ENCODE data around the gene SCAPER.

The SCAPER gene

DNA sequence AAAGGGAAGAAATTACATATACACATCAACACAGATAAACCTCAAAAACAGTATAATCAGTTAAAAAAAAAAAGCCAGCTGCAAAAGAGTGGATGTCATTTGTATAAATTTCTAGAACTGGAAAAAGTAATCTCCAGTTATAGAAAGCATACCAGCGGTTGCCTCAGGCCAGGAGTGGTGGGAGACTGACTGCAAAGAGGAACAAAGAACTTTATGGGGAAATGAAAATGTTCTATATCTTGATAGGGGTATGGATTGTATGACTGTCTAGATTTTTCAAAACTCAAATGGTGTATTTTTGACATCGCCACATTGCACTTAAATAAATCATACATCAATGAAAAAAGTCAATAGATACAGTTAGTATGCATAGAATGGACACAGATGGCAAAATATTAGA lies 241.6 kb downstream of the SCAPER start:
- DNase-seq, result no peak

GRCh38 chr15:76648732-76649444 lies 256.3 kb downstream of the SCAPER start:
- no peak for DNase-seq

- no peak for DNase-seq
These were observed 257.5 kb downstream of the SCAPER start for GRCh38 chr15:76647612-76648011.

GRCh38 chr15:76644646-76645045 lies 260.5 kb downstream of the SCAPER start:
- no peak for DNase-seq

- DNase-seq, result no peak
These were observed 262.5 kb downstream of the SCAPER start for GRCh38 chr15:76642671-76643070.

DNA sequence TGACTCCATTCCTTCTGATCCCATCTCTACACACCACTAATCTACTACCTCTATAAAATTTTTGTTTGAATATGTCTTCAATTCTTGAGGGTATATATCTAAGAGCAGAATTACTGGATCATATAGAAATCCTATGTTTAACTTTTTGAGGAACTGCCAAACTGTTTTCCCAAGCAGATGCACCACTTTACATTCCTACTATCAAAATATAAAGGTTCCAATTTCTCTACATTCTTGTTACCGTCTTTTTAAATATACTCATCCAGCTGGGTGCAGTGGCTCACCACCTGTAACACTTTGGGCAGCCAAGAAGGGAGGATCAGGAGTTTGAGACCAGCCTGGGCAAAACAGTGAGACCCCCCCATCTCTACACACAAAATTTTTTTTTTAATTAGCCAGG lies 268.0 kb downstream of the SCAPER start:
- no peak for DNase-seq

DNA sequence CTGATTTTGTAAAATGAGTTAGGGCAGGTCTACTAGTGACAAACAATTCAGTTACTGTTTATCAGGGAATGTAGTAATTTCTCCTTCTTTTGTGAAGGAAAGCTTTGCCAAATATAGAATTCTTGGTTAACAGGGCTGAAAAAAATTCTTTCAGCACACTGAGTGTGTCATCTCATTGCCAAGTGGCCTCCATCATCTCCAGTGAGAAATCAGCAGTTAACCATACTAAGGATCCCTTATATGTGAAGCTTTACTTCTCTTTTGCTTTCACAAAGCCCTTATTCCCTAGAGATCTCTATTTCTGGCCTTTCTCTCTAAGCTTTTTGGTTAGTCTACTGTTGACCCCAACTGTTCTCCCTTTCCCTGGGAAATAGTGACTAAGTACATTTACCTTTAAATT lies 269.1 kb downstream of the SCAPER start:
- no peak for DNase-seq

DNA sequence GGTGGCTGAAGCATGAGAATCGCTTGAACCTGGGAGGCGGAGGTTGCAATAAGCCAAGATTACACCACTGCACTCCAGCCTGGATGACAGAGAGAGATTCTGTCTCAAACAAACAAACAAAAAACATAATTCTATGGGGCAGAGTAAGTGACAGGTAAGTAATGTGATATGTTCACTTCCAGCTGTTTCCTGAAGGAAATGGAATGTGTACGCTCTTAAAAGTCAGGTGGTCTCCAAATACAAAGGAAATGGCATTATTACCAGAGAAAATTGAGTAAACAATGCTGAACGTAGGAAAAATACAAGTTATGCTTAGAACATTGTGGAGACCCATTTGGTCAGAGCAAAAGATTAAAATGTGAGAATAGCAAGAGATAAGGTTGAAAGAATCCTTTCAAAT lies 278.5 kb downstream of the SCAPER start:
- DNase-seq, result no peak

DNA sequence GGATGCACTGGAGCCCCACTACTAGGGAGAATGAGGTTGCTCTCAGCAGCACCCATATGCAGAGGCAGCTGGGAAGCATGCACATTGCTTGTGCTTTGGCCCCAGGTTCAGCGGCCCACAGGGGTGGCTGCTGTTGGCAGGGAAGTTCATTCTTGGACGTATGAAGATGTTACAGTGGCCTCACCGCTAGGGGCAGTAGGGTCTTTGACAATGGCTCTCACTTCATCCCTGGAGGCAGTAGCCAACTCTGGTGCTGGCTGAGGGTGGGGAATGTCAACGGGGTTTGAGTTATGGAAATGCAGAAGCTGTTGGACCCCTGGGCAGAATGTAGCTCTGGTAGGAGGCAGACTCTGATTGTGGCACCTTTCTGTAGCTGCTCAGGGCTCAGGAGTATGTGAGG lies 279.9 kb downstream of the SCAPER start:
- DNase-seq, result no peak

GRCh38 chr15:76614725-76615124 lies 290.4 kb downstream of the SCAPER start:
- DNase-seq, result no peak

- DNase-seq, result no peak
These were observed 316.1 kb downstream of the SCAPER start for GRCh38 chr15:76588811-76589747.

DNA sequence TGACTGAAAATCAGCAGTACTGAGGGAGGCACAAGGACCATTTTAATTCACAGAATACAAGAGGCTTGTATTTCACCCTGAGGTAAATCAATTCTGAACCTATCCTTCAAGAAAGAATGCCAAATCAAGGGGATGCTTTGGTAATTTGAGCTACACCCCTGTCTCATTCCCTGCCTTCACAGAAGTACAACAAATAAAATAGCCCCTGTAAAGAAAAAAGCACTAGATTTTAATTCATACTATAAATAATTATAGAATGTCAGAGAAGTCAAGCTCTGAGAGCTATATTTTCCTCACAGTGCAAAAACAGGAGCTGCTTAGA lies 319.6 kb downstream of the SCAPER start:
- DNase-seq, result no peak

- DNase-seq, result no peak
These were observed 320.1 kb downstream of the SCAPER start for GRCh38 chr15:76584868-76585575.

- DNase-seq, result no peak
These were observed 322.6 kb downstream of the SCAPER start for GRCh38 chr15:76582550-76582949.

- no peak for DNase-seq
These were observed 327.1 kb downstream of the SCAPER start for GRCh38 chr15:76577879-76578512.

GRCh38 chr15:76576523-76577279 lies 328.4 kb downstream of the SCAPER start:
- no peak for DNase-seq

GRCh38 chr15:76575679-76576078 lies 329.5 kb downstream of the SCAPER start:
- no peak for DNase-seq

- DNase-seq, result no peak
These were observed 329.9 kb downstream of the SCAPER start for GRCh38 chr15:76575274-76575673.

- DNase-seq, result no peak
These were observed 332.2 kb downstream of the SCAPER start for GRCh38 chr15:76572983-76573314.

DNA sequence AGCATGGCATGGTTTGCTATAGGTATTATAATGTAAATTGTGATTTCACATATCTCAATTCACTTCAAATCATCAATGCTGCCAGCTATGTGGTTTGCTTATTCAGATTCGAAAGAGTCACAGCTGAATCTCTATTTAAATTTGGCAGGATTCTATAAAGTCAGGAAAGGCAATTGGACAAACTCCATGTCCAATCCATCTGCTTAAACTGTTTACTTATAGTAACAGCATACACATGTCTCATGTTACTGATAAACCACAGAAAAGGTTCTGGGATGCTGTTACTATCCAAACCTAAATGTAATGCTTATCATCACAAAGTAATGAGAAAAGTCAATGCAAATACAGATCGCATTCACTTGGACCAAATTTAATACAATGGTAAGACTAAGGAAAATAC lies 338.9 kb downstream of the SCAPER start:
- DNase-seq, result peak; percentile 18

- no peak for DNase-seq
These were observed 339.8 kb downstream of the SCAPER start for GRCh38 chr15:76565366-76565765.

- DNase-seq, result no peak
These were observed 349.9 kb downstream of the SCAPER start for GRCh38 chr15:76555247-76555646.

GRCh38 chr15:76553564-76553963 lies 351.6 kb downstream of the SCAPER start:
- no peak for DNase-seq
